Smooth muscle cell (in vitro differentiated cells): ENCODE measurements around the gene PPP1R9A. TPM values are rescaled to one million over a fixed set of nuclear protein-coding genes. Genes with fewer than 3 reads are reported as not detected.

Experiments used
- DNase-seq: peaks from one replicate; lab custom pipeline; 2025; ENCODE audit not compliant: unreplicated experiment; lab: John Stamatoyannopoulos, UW
- H2AFZ ChIP-seq: fragments of 200-600 bp; sonication (generic); 2 replicates; pipeline ENCODE4 v1.6.0; 2016; ENCODE audit warnings: antibody characterized with exemption, low read depth, mild to moderate bottlenecking
- H3F3A ChIP-seq: fragments of 200-600 bp; sonication (generic); 2 replicates; pipeline ENCODE4 v1.6.0; 2017; ENCODE audit warnings: antibody characterized with exemption, low read depth
- H3K27ac ChIP-seq: fragments of 200-600 bp; sonication (generic); 2 replicates; pipeline ENCODE4 v1.5.1; 2016; ENCODE audit warnings: low read depth, mild to moderate bottlenecking
- H3K27me3 ChIP-seq: fragments of 200-600 bp; sonication (generic); 2 replicates; pipeline ENCODE4 v1.6.1; 2016; ENCODE audit warnings: low read depth, mild to moderate bottlenecking
- H3K36me3 ChIP-seq: fragments of 200-600 bp; sonication (generic); 2 replicates; pipeline ENCODE4 v1.5.1; 2016; ENCODE audit warnings: low read depth
- H3K4me1 ChIP-seq: fragments of 200-600 bp; sonication (generic); 2 replicates; pipeline ENCODE4 v1.5.1; 2016; ENCODE audit warnings: low read depth
- H3K4me2 ChIP-seq: fragments of 200-600 bp; sonication (generic); 2 replicates; pipeline ENCODE4 v1.6.0; 2016; ENCODE audit warnings: mild to moderate bottlenecking
- H3K4me3 ChIP-seq: fragments of 200-600 bp; sonication (generic); 2 replicates; pipeline ENCODE4 v1.5.1; 2016; ENCODE audit warnings: mild to moderate bottlenecking
- H3K79me2 ChIP-seq: fragments of 200-600 bp; sonication (generic); 2 replicates; pipeline ENCODE4 v1.6.0; 2016; ENCODE audit warnings: low read depth, mild to moderate bottlenecking
- H3K9ac ChIP-seq: fragments of 200-600 bp; sonication (generic); 2 replicates; pipeline ENCODE4 v1.6.0; 2016; ENCODE audit warnings: low read depth
- H3K9me3 ChIP-seq: fragments of 200-600 bp; sonication (generic); replicated peaks from 2 replicates; pipeline ENCODE4 v1.5.1; 2016; ENCODE audit warnings: low read depth
- H4K20me1 ChIP-seq: fragments of 200-600 bp; sonication (generic); 2 replicates; pipeline ENCODE4 v1.6.0; 2016; ENCODE audit warnings: low read depth
- CTCF ChIP-seq: fragments of 200-600 bp; sonication (generic); IDR thresholded peaks from 2 replicates; pipeline ENCODE4 v1.5.1; 2017; ENCODE audit warnings: borderline replicate concordance, mild to moderate bottlenecking, antibody characterized with exemption; ENCODE audit not compliant: insufficient read depth, poor library complexity, severe bottlenecking
- WGBS: methylation state at CpG from one replicate; pipeline ENCODE4 v1.1.7; 2016; ENCODE audit warnings: low lambda C conversion rate; 5-methylcytosine and 5-hydroxymethylcytosine counted together
- polyA plus RNA-seq: library from polyadenylated mRNA; unstranded; fragments of >200 nt; fragmentation: Nextera tagmentation; extraction: Ambion mirVana; gene quantifications from 2 replicates; pipeline ENCODE4 v1.2.1, GENCODE V29; 2016
- total RNA-seq: library from RNA; depleted of rRNA; stranded (reverse); fragments of >200 nt; gene quantifications from 2 replicates; pipeline ENCODE4 v1.2.3, GENCODE V29; 2014

Gene PPP1R9A
- total and polyA plus RNA-seq, 2 experiments from 2014 or later: 0.22 to 1.6 TPM

GRCh38 chr7:94909179-94909466 lies 1.7 kb downstream of the PPP1R9A start:
- H4K20me1 ChIP-seq: no peaks in the 10 kb centered on the region
- H3K79me2 ChIP-seq: no peaks in the 10 kb centered on the region
- H3K27me3 ChIP-seq: no peaks in the 10 kb centered on the region
- peak overlapping the region; percentile 99 for H3K4me2 ChIP-seq
- WGBS: 86% methylated on average over 2 of the region's 2 CpGs
- H3K9ac ChIP-seq: no peak overlapping the region
- H3K4me3 ChIP-seq: peak overlapping the region; percentile 78
- peak overlapping the region; percentile 99 for H2AFZ ChIP-seq
- peaks cover 4% of the 10 kb centered on the region for H3F3A ChIP-seq
- TF ChIP-seq CTCF: no peak
- DNase-seq: no peak
- H3K36me3 ChIP-seq: no peaks in the 10 kb centered on the region
- no peaks in the 10 kb centered on the region for H3K9me3 ChIP-seq
- peaks cover 35% of the 10 kb centered on the region for H3K4me1 ChIP-seq
- no peak overlapping the region for H3K27ac ChIP-seq

DNA sequence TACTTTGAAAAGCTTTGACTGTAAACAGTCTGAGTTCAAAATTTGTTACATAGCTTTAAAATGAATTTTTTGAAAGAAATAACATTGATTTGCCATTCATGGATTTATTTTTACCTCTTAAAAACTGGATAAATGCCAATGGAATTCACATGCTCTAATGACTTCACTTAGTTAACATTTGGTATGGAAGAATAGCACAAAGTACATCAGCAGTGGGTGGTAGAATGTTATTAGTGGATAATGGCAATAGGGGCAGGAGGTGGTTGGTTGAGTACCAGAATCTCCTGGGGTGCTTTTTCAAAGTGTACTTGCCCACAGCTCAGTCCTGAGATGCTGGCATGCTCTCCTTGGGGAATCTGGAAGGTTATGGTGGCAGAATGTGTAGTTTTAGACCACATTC lies 4.7 kb downstream of the PPP1R9A start:
- Histone ChIP-seq H3K36me3 (no peaks in the 10 kb centered on the region), H3K4me2 (no peak overlapping the region), H4K20me1 (no peaks in the 10 kb centered on the region), H3F3A (no peaks in the 10 kb centered on the region), H2AFZ (no peak overlapping the region), H3K27ac (no peak overlapping the region), H3K9ac (no peak overlapping the region), H3K4me1 (peaks cover 40% of the 10 kb centered on the region), H3K9me3 (no peaks in the 10 kb centered on the region), H3K79me2 (no peaks in the 10 kb centered on the region), H3K4me3 (no peak overlapping the region), H3K27me3 (no peaks in the 10 kb centered on the region)
- DNase-seq: no peak
- no peak for TF ChIP-seq CTCF

GRCh38 chr7:94913391-94913790 lies 6.0 kb downstream of the PPP1R9A start:
- DNase-seq: no peak
- H3K4me2 ChIP-seq: no peak overlapping the region

More at GRCh38 chr7:94913391-94913790, 6.0 kb downstream of the PPP1R9A start:
- Histone ChIP-seq H3K9ac (no peak overlapping the region), H4K20me1 (no peaks in the 10 kb centered on the region), H3F3A (no peaks in the 10 kb centered on the region), H3K4me3 (no peak overlapping the region), H3K27me3 (no peaks in the 10 kb centered on the region), H3K36me3 (no peaks in the 10 kb centered on the region), H3K27ac (no peak overlapping the region), H2AFZ (no peak overlapping the region), H3K9me3 (no peaks in the 10 kb centered on the region), H3K79me2 (no peaks in the 10 kb centered on the region), H3K4me1 (peaks cover 36% of the 10 kb centered on the region)
- no peak for TF ChIP-seq CTCF
